SJCRH30 (cell line): ENCODE measurements around the gene MAD1L1. TPM values are rescaled to one million over a fixed set of nuclear protein-coding genes. Genes with fewer than 3 reads are reported as not detected.
"Not testable (repeated sequence)": the region's sequence is repeated elsewhere in the genome, so short reads cannot be mapped to it uniquely, and the experiment has no call there.

Experiments
- DNase-seq, 2 experiments: peaks; one replicate each; pipeline ENCODE4 v3.0.0-alpha.2; 2015 to 2020
- H3K27ac ChIP-seq: fragments of 250-450 bp; sonication (Bioruptor Pico); 2 replicates; pipeline ENCODE4 v1.5.1; 2020; ENCODE audit warnings: mild to moderate bottlenecking, moderate library complexity
- H3K27me3 ChIP-seq: fragments of 250-450 bp; sonication (Bioruptor Pico); 2 replicates; pipeline ENCODE4 v1.5.1; 2020; ENCODE audit warnings: mild to moderate bottlenecking, moderate library complexity
- H3K36me3 ChIP-seq: fragments of 250-450 bp; sonication (Bioruptor Pico); 2 replicates; pipeline ENCODE4 v1.5.1; 2020; ENCODE audit warnings: mild to moderate bottlenecking, moderate library complexity
- H3K4me1 ChIP-seq: fragments of 250-450 bp; sonication (Bioruptor Pico); 2 replicates; pipeline ENCODE4 v1.5.1; 2020; ENCODE audit warnings: mild to moderate bottlenecking, moderate library complexity
- H3K4me3 ChIP-seq: fragments of 250-450 bp; sonication (Bioruptor Pico); 2 replicates; pipeline ENCODE4 v1.5.1; 2020; ENCODE audit warnings: mild to moderate bottlenecking, moderate library complexity
- H3K9me3 ChIP-seq: fragments of 250-450 bp; sonication (Bioruptor Pico); replicated peaks from 2 replicates; pipeline ENCODE4 v1.5.1; 2020; ENCODE audit warnings: mild to moderate bottlenecking, moderate library complexity
- total RNA-seq: library from RNA; depleted of rRNA; stranded (reverse); fragments of >200 nt; shearing (Covaris generic); gene quantifications from 2 replicates; pipeline ENCODE4 v1.2.3, GENCODE V29; 2014

Gene MAD1L1
- total RNA-seq, 1 experiment from 2014 or later: 31.5 TPM

DNA sequence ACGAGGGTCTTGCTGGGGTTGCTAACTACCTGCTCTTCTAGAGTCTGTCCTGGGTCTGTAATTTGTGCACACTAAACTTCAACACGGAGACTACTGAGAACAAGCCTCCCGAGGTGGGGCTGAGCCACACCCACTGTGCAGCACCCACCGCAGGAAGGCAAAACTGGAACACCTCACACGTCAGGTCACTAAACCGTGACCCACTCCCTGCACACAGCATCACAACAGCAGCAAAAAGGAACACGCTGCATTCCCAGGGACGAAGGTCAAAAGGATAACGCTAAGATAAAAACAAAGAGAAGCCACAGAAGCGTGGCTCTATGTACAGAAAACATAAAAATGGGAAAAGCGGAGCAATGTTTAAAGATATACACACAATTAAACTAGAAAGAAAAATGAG, 170.1 kb downstream of the MAD1L1 start:
- Histone ChIP-seq H3K27ac (no peak overlapping the region), H3K4me3 (no peak overlapping the region), H3K36me3 (no peaks in the 10 kb centered on the region), H3K9me3 (no peaks in the 10 kb centered on the region), H3K4me1 (no peaks in the 10 kb centered on the region), H3K27me3 (no peaks in the 10 kb centered on the region)
- DNase-seq: no peak

DNA sequence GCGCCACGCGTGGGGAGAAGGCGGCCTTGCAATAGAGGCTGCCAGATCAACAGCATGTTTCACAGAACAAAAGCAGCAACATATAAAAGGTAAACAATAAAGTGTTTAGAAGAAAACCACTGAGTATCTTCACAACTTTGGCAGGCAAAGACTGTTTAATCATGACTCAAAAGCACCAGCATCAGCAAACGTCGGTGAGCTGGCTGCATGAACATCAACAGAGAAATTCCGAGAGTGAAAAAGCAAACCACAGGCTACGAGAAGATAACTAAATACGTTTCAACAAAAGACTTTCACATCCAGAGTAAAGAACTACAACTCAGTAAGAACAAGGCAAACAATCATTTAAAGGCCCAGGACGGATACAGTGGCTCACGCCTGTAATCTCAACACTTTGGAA, 172.0 kb downstream of the MAD1L1 start:
- Histone ChIP-seq H3K27me3 (no peaks in the 10 kb centered on the region), H3K4me3 (no peak overlapping the region), H3K27ac (no peak overlapping the region), H3K36me3 (no peaks in the 10 kb centered on the region), H3K9me3 (no peaks in the 10 kb centered on the region), H3K4me1 (no peaks in the 10 kb centered on the region)
- DNase-seq: no peak

DNA sequence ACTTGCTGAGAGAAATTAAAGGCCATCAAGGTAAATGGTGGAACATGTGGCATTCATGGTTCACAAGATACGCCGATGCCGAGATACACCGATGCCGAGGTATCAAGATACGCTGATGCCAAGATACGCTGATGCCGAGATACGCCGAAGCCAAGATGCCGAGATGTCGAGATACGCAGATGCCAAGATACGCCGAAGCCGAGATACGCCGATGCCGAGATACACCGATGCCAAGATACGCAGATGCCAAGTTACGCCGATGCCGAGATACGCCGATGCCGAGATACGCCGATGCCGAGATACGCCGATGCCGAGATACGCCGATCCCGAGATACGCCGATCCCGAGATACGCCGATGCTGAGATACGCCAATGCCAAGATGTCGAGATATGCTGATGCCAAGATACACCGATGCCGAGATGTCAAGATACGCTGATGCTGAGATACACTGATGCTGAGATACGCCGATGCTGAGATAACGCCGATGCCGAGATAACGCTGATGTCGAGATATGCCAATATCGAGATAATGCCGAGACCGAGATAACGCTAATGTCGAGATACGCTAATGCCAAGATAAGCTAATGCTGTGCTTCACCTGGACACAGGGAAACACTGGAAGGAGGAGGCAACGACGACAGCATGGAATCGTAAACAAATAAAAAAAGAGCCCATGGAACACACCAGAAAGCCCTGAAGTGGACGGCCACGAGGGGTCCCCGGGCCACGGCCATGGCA, 172.6 kb downstream of the MAD1L1 start:
- Histone ChIP-seq H3K36me3 (no peaks in the 10 kb centered on the region), H3K4me1 (no peaks in the 10 kb centered on the region), H3K27me3 (no peaks in the 10 kb centered on the region), H3K4me3 (no peak overlapping the region), H3K27ac (no peak overlapping the region), H3K9me3 (no peaks in the 10 kb centered on the region)
- no peak for DNase-seq

DNA sequence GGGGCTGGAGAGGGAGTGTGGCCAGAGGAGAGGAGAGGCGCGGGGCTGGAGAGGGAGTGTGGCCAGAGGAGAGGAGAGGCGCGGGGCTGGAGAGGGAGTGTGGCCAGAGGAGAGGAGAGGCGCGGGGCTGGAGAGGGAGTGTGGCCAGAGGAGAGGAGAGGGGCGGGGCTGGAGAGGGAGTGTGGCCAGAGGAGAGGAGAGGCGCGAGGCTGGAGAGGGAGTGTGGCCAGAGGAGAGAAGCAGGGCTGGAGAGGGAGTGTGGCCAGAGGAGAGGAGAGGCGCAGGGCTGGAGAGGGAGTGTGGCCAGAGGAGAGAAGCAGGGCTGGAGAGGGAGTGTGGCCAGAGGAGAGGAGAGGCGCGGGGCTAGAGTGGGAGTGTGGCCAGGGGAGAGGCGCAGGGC, 174.5 kb downstream of the MAD1L1 start:
- DNase-seq: not testable (repeated sequence)

DNA sequence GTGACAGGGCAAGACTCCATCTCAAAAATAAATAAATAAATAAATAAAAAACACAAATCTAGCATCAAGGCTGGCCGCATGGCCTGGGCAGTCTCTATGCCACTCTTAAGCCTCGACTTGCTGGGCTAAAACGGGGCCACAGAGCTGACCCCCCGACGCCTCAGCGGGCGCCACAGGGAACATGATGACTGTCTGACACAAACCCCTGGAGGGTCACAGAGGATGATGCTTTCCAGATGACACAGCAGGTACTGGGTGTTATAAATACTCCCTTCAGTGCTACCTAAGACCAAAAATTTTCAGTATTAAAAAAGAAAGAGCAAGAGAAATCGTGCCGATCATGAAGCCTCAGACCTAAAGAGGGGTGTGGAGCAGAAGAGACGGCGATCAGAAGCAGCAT, 176.8 kb downstream of the MAD1L1 start:
- Histone ChIP-seq H3K9me3 (no peaks in the 10 kb centered on the region), H3K27me3 (no peaks in the 10 kb centered on the region), H3K4me3 (no peak overlapping the region), H3K4me1 (no peaks in the 10 kb centered on the region), H3K36me3 (no peaks in the 10 kb centered on the region), H3K27ac (no peak overlapping the region)
- DNase-seq: no peak

More for the DNA sequence above, 174.5 kb downstream of the MAD1L1 start:
- not testable (repeated sequence) for H3K36me3 ChIP-seq, H3K4me3 ChIP-seq, H3K27me3 ChIP-seq, H3K27ac ChIP-seq, H3K9me3 ChIP-seq, H3K4me1 ChIP-seq

DNA sequence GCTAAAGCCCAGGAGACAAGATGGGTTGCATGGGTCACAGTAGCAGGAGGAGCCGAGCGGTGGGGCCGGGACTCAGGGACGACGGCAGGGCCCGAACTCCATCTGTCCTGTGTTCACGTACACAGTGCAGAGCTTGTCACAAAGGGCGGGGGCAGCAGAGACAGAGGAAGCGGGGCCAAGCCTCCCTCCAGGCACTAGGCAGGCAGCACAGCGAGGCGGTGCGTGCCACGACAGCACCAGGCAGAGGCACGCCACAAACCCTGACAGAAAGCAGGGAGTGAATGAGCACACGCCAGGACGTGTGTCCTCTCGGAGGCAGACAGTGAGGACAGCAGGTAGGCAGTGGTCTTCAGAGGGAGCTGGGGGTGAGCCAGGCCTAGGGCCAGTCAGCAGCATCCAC, 177.8 kb downstream of the MAD1L1 start:
- no peak for DNase-seq
- H3K36me3 ChIP-seq: no peaks in the 10 kb centered on the region

DNA sequence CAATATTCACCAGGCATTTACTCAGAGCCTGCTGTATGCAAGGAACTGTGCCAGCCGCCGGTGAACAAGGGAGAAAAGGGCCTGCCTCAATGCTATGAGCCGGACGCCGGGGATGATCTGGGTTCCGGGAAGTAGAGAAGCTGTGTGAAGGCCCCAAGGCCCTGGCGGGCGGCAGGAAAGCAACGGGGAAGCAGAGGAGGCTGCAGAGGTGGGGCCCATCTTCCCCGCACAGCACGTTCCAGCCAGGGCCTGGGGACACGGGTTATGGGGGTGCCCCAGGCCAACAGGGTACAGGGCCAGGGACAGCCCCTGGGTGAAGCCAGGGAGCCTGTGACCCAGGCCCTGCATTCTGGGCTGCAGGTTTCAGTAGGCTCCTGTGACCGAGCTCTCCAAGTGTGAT, 179.3 kb downstream of the MAD1L1 start:
- Histone ChIP-seq H3K4me1 (no peaks in the 10 kb centered on the region), H3K4me3 (no peak overlapping the region), H3K27me3 (no peaks in the 10 kb centered on the region), H3K27ac (no peak overlapping the region), H3K9me3 (no peaks in the 10 kb centered on the region), H3K36me3 (no peaks in the 10 kb centered on the region)
- no peak for DNase-seq

More for the DNA sequence above, 177.8 kb downstream of the MAD1L1 start:
- no peaks in the 10 kb centered on the region for H3K9me3 ChIP-seq
- no peaks in the 10 kb centered on the region for H3K4me1 ChIP-seq
- no peak overlapping the region for H3K4me3 ChIP-seq
- H3K27ac ChIP-seq: no peak overlapping the region
- H3K27me3 ChIP-seq: no peaks in the 10 kb centered on the region

DNA sequence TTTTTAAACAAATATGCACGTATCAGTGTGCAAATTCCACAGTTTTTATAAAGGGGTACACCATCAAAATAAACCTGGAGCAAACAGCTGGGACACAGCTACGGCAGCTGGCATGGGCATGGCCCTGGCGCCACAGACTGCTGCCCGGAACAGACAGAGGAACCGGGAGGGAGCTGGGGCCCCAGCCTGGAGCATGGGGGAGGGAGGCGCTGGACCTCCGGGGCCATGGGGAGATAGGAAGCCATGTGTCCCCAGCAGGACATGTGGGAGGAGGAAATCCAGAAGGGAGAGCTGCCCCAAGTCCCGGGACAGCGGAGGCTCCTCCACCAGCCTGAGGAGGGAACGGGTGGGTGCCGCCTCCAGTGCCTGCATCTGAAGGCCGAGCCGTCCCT, 180.1 kb downstream of the MAD1L1 start:
- no peak overlapping the region for H3K27ac ChIP-seq
- no peak overlapping the region for H3K4me3 ChIP-seq
- H3K4me1 ChIP-seq: no peaks in the 10 kb centered on the region
- no peak for DNase-seq
- H3K36me3 ChIP-seq: no peaks in the 10 kb centered on the region
- H3K9me3 ChIP-seq: no peaks in the 10 kb centered on the region
- H3K27me3 ChIP-seq: no peaks in the 10 kb centered on the region

DNA sequence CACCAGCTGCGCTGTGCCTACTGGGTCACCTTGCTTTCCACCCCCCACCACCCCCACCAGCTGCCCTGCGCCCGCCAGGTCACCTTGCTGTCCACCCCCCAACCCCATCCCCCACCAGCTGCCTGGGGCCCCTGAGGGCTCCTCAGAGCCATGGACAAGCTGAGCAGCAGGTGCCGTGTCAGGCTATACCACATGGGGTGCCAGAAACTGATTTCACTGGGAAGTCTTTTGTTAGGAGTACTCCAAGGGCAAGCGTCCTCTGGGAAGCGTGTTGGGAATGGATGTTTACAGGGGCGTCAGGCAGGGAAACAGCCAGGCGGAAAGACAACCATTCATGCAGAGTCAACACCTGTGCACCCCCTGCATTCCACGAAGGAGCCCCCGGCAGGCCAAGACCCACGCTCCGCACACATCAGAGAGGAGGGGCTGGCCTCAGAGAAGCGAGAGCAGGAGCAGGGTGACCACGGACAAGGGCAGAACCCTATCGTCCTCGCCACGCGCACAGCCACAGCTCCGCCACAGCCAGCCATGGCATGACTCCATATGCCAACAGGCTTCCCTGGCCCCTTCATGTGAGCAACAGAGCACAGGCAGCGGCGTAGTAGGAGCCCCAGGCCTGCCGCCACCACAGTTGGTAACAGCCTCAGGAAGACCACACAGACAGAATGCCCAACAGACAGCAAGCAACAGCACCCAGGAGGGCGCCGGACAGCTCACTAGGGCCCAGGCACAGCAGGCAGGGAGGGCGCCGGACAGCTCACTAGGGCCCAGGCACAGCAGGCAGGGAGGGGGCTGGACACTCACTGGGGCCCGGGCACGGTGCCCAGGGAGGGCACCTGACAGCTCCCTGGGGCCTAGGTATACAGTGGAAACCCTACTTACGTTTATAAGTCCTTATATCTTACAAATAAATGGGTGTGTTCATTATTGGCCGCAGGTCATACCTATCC, 180.8 kb downstream of the MAD1L1 start:
- no peaks in the 10 kb centered on the region for H3K9me3 ChIP-seq
- no peaks in the 10 kb centered on the region for H3K4me1 ChIP-seq
- H3K27ac ChIP-seq: no peak overlapping the region
- DNase-seq: no peak
- H3K4me3 ChIP-seq: no peak overlapping the region
- H3K27me3 ChIP-seq: no peaks in the 10 kb centered on the region
- H3K36me3 ChIP-seq: no peaks in the 10 kb centered on the region

DNA sequence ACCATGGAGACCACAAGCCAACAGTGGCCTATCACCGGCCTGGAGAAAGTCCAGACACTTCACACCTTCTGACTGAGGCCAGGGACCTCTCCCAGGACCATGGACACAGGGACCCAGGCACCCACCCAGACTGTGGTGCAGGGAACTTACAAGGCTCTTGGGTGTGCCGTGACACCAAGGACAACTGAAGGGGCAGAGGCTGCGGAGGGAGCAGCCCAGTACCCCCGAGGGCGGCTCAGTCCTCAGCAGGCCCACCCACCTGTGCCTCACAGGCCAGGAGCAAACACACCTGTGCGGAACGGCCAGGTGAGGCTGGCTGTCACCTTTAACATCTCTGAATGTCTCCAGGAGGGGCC, 182.3 kb downstream of the MAD1L1 start:
- H3K9me3 ChIP-seq: no peaks in the 10 kb centered on the region
- H3K36me3 ChIP-seq: no peaks in the 10 kb centered on the region
- H3K4me3 ChIP-seq: no peak overlapping the region
- no peak for DNase-seq
- no peaks in the 10 kb centered on the region for H3K4me1 ChIP-seq
- H3K27me3 ChIP-seq: no peaks in the 10 kb centered on the region
- no peak overlapping the region for H3K27ac ChIP-seq

DNA sequence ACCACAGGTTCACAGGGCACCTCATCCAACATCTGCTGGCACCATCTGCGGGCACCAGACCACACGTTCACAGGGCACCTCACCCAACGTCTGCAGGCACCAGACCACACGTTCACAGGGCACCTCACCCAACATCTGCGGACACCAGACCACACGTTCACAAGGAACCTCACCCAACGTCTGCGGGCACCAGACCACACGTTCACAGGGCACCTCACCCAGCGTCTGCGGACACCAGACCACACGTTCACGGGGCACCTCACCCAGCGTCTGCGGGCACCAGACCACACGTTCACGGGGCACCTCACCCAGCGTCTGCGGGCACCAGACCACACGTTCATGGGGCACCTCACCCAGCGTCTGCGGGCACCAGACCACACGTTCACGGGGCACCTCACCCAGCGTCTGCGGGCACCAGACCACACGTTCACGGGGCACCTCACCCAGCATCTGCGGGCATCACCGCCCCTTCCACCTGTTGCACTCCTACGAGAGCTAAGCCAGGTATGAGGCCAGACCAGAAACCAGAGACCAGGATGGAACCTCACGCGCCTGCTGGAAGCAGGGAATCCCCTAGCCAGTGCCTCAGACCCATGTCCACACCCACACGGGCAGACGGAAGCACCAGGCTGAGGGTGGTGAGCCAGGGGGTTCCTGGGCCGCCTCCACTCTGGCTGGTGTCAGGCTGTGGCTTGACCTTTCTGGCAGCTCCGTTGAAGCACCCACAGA, 182.8 kb downstream of the MAD1L1 start:
- no peaks in the 10 kb centered on the region for H3K36me3 ChIP-seq
- H3K27ac ChIP-seq: no peak overlapping the region
- no peaks in the 10 kb centered on the region for H3K4me1 ChIP-seq
- no peaks in the 10 kb centered on the region for H3K9me3 ChIP-seq
- H3K4me3 ChIP-seq: no peak overlapping the region
- DNase-seq: no peak
- H3K27me3 ChIP-seq: no peaks in the 10 kb centered on the region

DNA sequence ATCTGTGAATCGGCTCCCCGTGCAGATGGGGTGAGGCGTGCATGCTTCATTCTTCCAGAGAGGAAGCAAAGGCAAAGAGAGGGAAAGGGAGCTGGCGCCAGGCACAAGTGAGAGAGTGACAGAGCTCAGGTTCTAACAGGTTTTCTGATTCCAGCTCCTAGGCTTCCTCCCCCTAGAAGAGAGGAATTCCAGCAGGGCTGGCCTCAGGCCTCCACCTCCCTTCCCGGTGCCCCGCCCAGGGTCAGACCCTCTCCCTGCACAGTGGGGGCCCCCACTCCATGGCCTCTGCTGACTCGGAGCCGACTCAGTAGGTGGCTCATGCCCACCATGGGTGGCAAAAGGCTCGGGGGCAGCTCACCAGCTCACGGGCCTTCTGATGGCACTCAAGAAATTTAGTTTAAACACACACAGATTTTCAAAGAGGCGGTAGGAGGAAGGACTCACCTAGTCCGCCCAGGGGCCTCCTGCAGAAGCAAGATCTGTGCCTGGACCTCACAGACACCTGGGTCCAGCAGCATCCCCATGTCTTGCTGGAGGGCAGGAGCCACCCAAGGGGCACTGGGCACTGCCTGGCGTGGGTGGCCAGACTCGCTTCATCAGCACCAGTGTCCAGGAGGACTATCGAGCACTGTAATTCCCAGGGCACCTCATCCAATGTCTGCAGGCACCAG, 183.5 kb downstream of the MAD1L1 start:
- no peaks in the 10 kb centered on the region for H3K36me3 ChIP-seq
- no peaks in the 10 kb centered on the region for H3K9me3 ChIP-seq
- DNase-seq: no peak
- no peak overlapping the region for H3K4me3 ChIP-seq
- no peaks in the 10 kb centered on the region for H3K4me1 ChIP-seq
- no peak overlapping the region for H3K27ac ChIP-seq
- no peaks in the 10 kb centered on the region for H3K27me3 ChIP-seq

DNA sequence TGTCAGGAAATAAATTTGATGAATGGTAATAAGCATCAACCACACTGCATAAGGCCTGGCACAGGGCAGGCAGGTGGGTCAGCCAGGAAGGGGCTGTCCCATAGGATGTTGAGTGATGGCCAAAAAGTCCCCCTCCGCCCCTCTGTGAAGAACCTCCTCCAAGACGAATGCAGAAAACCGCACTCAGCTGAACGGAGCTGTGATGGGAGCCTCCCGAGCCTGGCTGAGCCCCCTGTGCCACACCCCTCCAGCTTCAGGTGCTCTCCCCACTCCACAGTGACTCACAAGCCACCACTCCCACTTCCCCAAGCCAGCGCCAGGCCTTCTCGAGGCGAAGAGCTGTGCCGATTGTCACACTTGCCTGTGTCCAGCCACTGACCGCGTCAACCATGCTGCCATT, 184.2 kb downstream of the MAD1L1 start:
- H3K36me3 ChIP-seq: no peaks in the 10 kb centered on the region
- H3K27ac ChIP-seq: no peak overlapping the region
- DNase-seq: no peak
- H3K9me3 ChIP-seq: no peaks in the 10 kb centered on the region
- no peak overlapping the region for H3K4me3 ChIP-seq
- no peaks in the 10 kb centered on the region for H3K4me1 ChIP-seq
- H3K27me3 ChIP-seq: no peaks in the 10 kb centered on the region

DNA sequence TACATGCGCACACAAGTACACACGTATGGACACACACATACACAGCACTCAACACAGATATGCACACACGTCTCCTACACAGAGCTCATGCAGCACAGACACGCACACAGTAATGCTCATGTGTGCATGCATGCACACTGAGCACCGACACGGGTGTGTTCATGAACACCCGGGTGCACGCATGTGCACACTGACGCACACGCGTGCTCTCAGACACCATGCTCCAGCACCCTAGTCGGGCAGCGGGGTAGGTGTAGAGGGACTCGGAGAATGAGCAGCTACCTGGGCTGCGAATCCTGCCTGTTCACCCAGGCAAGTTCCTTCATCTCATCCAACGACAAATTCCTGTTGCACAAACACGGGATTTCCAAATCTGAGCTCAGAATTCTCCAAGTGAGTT, 184.7 kb downstream of the MAD1L1 start:
- no peaks in the 10 kb centered on the region for H3K27me3 ChIP-seq
- DNase-seq: no peak
- H3K27ac ChIP-seq: no peak overlapping the region
- no peaks in the 10 kb centered on the region for H3K9me3 ChIP-seq
- H3K4me1 ChIP-seq: no peaks in the 10 kb centered on the region
- H3K4me3 ChIP-seq: no peak overlapping the region
- no peaks in the 10 kb centered on the region for H3K36me3 ChIP-seq
